ENCODE measurements around the gene NDUFA8.

DNA sequence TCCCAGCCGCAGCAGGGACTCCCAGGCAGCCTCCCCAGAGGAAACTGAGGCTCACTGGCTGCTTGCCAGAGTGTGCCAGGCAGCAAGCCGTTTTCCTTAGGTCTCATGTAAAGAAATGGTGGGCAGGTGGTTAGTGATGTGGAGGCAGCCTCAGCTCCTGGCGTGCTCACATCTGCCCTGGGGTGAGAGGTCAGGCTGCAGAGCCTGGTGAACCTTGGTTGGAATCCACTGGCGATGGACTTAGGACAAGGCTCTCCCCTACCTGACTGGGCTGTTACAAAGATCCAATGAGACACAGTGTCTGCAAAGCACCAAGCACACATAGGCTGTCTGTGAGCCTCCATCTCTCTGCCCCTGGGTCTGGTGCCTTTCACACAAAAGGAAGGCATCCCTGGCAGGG lies 38.3 kb upstream of the NDUFA8 start:
- TF ChIP-seq, protein P1, sequence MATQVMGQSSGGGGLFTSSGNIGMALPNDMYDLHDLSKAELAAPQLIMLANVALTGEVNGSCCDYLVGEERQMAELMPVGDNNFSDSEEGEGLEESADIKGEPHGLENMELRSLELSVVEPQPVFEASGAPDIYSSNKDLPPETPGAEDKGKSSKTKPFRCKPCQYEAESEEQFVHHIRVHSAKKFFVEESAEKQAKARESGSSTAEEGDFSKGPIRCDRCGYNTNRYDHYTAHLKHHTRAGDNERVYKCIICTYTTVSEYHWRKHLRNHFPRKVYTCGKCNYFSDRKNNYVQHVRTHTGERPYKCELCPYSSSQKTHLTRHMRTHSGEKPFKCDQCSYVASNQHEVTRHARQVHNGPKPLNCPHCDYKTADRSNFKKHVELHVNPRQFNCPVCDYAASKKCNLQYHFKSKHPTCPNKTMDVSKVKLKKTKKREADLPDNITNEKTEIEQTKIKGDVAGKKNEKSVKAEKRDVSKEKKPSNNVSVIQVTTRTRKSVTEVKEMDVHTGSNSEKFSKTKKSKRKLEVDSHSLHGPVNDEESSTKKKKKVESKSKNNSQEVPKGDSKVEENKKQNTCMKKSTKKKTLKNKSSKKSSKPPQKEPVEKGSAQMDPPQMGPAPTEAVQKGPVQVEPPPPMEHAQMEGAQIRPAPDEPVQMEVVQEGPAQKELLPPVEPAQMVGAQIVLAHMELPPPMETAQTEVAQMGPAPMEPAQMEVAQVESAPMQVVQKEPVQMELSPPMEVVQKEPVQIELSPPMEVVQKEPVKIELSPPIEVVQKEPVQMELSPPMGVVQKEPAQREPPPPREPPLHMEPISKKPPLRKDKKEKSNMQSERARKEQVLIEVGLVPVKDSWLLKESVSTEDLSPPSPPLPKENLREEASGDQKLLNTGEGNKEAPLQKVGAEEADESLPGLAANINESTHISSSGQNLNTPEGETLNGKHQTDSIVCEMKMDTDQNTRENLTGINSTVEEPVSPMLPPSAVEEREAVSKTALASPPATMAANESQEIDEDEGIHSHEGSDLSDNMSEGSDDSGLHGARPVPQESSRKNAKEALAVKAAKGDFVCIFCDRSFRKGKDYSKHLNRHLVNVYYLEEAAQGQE (IDR thresholded peaks at IDR 0.05; ENCODE audit: insufficient read depth in 1 of 2, low read depth in 2 of 2, low read length in 1 of 2), result no peak
- TF ChIP-seq, protein P2, sequence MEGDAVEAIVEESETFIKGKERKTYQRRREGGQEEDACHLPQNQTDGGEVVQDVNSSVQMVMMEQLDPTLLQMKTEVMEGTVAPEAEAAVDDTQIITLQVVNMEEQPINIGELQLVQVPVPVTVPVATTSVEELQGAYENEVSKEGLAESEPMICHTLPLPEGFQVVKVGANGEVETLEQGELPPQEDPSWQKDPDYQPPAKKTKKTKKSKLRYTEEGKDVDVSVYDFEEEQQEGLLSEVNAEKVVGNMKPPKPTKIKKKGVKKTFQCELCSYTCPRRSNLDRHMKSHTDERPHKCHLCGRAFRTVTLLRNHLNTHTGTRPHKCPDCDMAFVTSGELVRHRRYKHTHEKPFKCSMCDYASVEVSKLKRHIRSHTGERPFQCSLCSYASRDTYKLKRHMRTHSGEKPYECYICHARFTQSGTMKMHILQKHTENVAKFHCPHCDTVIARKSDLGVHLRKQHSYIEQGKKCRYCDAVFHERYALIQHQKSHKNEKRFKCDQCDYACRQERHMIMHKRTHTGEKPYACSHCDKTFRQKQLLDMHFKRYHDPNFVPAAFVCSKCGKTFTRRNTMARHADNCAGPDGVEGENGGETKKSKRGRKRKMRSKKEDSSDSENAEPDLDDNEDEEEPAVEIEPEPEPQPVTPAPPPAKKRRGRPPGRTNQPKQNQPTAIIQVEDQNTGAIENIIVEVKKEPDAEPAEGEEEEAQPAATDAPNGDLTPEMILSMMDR (IDR thresholded peaks at IDR 0.05), result no peak
- TF ChIP-seq POLR2AphosphoS5 (IDR thresholded peaks at IDR 0.05; ENCODE audit: low read depth, low read length), result no peak
- no peak for TF ChIP-seq SIN3A (IDR thresholded peaks at IDR 0.05; ENCODE audit: borderline replicate concordance, insufficient read depth, low read depth, low read length)

All from Panc1 (cell line).